ENCODE measurements around the gene PCIF1. TPM values are rescaled to one million over a fixed set of nuclear protein-coding genes. Genes with fewer than 3 reads are reported as not detected.
A peak's percentile ranks its signal among the peaks of the same experiment; 100 is the strongest.

PCIF1 gene
- total RNA-seq, 1 donor from 2014 or later = 13.0 TPM

DNA sequence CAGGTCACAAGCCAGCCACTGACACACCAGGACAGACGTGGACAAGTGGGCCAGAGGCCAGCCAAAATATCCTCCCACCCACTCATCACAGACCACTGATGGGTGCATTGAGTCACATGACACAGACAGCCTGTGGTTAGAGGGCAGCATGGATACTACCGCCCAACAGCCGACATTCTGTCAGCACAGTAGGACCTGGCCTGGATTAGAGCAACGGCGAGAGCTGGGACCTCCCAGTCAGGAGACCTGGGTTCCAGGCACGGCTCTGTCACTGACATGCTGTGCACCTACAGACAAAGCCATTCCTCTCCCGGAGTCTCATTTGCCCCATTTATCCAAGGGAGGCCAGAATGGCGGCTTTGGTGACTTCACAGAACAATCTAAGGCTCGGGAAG, 29.5 kb downstream of the PCIF1 start:
- H3K9me3 ChIP-seq (ENCODE audit: insufficient read depth, low read depth, low read length) = no peaks in the 10 kb centered on the region
- Mint-ChIP-seq H3K4me1 (ENCODE audit: low read depth, unreplicated experiment) (no peaks in the 10 kb centered on the region), H3K36me3 (ENCODE audit: low read depth, unreplicated experiment) (peaks cover 15% of the 10 kb centered on the region), H3K27ac (ENCODE audit: unreplicated experiment) (no peak overlapping the region), H3K4me3 (ENCODE audit: unreplicated experiment) (no peak overlapping the region), H3K27me3 (ENCODE audit: low read depth, unreplicated experiment) (no peaks in the 10 kb centered on the region), H3K9me3 (ENCODE audit: unreplicated experiment) (no peaks in the 10 kb centered on the region)
- H3K36me3 ChIP-seq (ENCODE audit: insufficient read depth, low read length) = peaks cover 68% of the 10 kb centered on the region
- no peak for FAIRE-seq
- DNase-seq (ENCODE audit: low read depth) = no peak
- TF ChIP-seq, protein P1, sequence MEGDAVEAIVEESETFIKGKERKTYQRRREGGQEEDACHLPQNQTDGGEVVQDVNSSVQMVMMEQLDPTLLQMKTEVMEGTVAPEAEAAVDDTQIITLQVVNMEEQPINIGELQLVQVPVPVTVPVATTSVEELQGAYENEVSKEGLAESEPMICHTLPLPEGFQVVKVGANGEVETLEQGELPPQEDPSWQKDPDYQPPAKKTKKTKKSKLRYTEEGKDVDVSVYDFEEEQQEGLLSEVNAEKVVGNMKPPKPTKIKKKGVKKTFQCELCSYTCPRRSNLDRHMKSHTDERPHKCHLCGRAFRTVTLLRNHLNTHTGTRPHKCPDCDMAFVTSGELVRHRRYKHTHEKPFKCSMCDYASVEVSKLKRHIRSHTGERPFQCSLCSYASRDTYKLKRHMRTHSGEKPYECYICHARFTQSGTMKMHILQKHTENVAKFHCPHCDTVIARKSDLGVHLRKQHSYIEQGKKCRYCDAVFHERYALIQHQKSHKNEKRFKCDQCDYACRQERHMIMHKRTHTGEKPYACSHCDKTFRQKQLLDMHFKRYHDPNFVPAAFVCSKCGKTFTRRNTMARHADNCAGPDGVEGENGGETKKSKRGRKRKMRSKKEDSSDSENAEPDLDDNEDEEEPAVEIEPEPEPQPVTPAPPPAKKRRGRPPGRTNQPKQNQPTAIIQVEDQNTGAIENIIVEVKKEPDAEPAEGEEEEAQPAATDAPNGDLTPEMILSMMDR (IDR thresholded peaks at IDR 0.05; ENCODE audit: insufficient read depth, low read depth, low read length) = no peak
- TF ChIP-seq EZH2 (IDR thresholded peaks at IDR 0.05; ENCODE audit: insufficient read depth, low read length) = no peak
- no peak overlapping the region for H3K27ac ChIP-seq (ENCODE audit: low read depth, low read length)
- H3K27me3 ChIP-seq (ENCODE audit: insufficient read depth, low read length) = no peaks in the 10 kb centered on the region
- no peak overlapping the region for H3K4me3 ChIP-seq (ENCODE audit: insufficient read depth, low read depth, low read length)
- peaks cover 18% of the 10 kb centered on the region for H3K79me2 ChIP-seq (ENCODE audit: insufficient read depth, low read length)
- peaks cover 12% of the 10 kb centered on the region for H3K4me1 ChIP-seq (ENCODE audit: insufficient read depth, low read length)
- no peak overlapping the region for H3K4me2 ChIP-seq (ENCODE audit: low read length)
- H3K9ac ChIP-seq (ENCODE audit: low read length) = no peak overlapping the region
- H2AFZ ChIP-seq (ENCODE audit: low read depth, low read length) = no peak overlapping the region
- peaks cover 44% of the 10 kb centered on the region for H4K20me1 ChIP-seq (ENCODE audit: insufficient read depth, low read length)

DNA sequence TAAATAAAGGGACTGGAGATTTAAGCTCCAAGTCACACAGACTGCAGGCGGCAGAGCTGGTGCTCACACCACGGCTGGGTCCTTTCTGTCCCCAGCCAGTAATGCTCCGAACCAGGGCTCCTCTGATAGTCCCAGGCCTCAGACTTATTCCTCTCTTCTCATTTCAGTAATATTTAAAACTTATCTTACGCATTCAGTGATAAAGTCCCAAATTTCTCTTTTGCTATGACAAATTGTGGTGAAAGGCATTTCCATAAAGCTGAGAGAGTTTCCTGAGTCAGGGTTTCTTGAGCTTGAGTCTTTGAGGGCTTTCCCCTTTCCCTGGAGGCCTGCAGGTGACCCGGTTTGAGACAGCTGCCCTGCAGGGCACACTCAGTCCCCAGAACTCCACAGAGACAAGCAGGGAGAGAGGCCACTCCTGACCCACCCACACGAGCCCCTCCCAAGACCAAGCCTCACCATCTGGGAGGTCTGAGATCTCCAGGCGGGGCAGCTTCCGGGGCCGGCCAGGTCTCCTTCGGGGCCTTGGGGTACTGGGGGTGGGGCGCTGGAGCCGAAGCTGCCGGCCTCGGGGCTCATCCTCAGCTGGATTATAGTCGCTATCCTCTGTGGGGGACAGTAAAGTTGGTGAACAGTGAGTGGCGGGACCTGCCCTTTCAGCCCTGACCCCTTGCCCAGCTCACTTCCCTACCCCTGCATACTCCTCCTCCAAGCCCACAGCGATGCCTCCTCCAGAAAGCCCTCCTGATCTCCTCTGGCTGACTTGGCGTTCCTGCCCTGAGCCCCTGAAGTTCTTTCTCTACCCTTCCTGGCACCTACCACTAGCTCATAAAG, 30.9 kb downstream of the PCIF1 start:
- H3K27ac ChIP-seq (ENCODE audit: low read depth, low read length) = no peak overlapping the region
- H3K79me2 ChIP-seq (ENCODE audit: insufficient read depth, low read length) = peaks cover 30% of the 10 kb centered on the region
- Mint-ChIP-seq H3K4me3 (ENCODE audit: unreplicated experiment) (no peak overlapping the region), H3K27me3 (ENCODE audit: low read depth, unreplicated experiment) (no peaks in the 10 kb centered on the region), H3K27ac (ENCODE audit: unreplicated experiment) (peak overlapping the region; percentile 26), H3K9me3 (ENCODE audit: unreplicated experiment) (no peaks in the 10 kb centered on the region), H3K36me3 (ENCODE audit: low read depth, unreplicated experiment) (peaks cover 5% of the 10 kb centered on the region), H3K4me1 (ENCODE audit: low read depth, unreplicated experiment) (peaks cover 8% of the 10 kb centered on the region)
- no peak overlapping the region for H3K4me3 ChIP-seq (ENCODE audit: insufficient read depth, low read depth, low read length)
- no peak for FAIRE-seq
- DNase-seq (ENCODE audit: low read depth) = no peak
- H3K36me3 ChIP-seq (ENCODE audit: insufficient read depth, low read length) = peaks cover 61% of the 10 kb centered on the region
- H3K4me2 ChIP-seq (ENCODE audit: low read length) = no peak overlapping the region
- H3K27me3 ChIP-seq (ENCODE audit: insufficient read depth, low read length) = no peaks in the 10 kb centered on the region
- peaks cover 26% of the 10 kb centered on the region for H3K4me1 ChIP-seq (ENCODE audit: insufficient read depth, low read length)
- H3K9ac ChIP-seq (ENCODE audit: low read length) = no peak overlapping the region
- H4K20me1 ChIP-seq (ENCODE audit: insufficient read depth, low read length) = peaks cover 56% of the 10 kb centered on the region
- no peak overlapping the region for H2AFZ ChIP-seq (ENCODE audit: low read depth, low read length)
- no peak for TF ChIP-seq EZH2 (IDR thresholded peaks at IDR 0.05; ENCODE audit: insufficient read depth, low read length)
- TF ChIP-seq, protein P1 (IDR thresholded peaks at IDR 0.05; ENCODE audit: insufficient read depth, low read depth, low read length) = no peak
- no peaks in the 10 kb centered on the region for H3K9me3 ChIP-seq (ENCODE audit: insufficient read depth, low read depth, low read length)

- H3K4me3 Mint-ChIP-seq (ENCODE audit: unreplicated experiment) = no peak overlapping the region
- no peak overlapping the region for H3K4me2 ChIP-seq (ENCODE audit: low read length)
- H3K36me3 Mint-ChIP-seq (ENCODE audit: low read depth, unreplicated experiment) = peaks cover 5% of the 10 kb centered on the region
- no peak overlapping the region for H3K27ac Mint-ChIP-seq (ENCODE audit: unreplicated experiment)
- H3K27ac ChIP-seq (ENCODE audit: low read depth, low read length) = peak overlapping the region; percentile 100
- peaks cover 46% of the 10 kb centered on the region for H4K20me1 ChIP-seq (ENCODE audit: insufficient read depth, low read length)
- no peak overlapping the region for H3K4me3 ChIP-seq (ENCODE audit: insufficient read depth, low read depth, low read length)
- peaks cover 11% of the 10 kb centered on the region for H3K4me1 Mint-ChIP-seq (ENCODE audit: low read depth, unreplicated experiment)
- H3K9me3 ChIP-seq (ENCODE audit: insufficient read depth, low read depth, low read length) = no peaks in the 10 kb centered on the region
- no peaks in the 10 kb centered on the region for H3K9me3 Mint-ChIP-seq (ENCODE audit: unreplicated experiment)
- FAIRE-seq = no peak
- TF ChIP-seq, protein P1 (IDR thresholded peaks at IDR 0.05; ENCODE audit: insufficient read depth, low read depth, low read length) = no peak
- no peak for TF ChIP-seq EZH2 (IDR thresholded peaks at IDR 0.05; ENCODE audit: insufficient read depth, low read length)
- H3K4me1 ChIP-seq (ENCODE audit: insufficient read depth, low read length) = peaks cover 35% of the 10 kb centered on the region
- no peaks in the 10 kb centered on the region for H3K27me3 ChIP-seq (ENCODE audit: insufficient read depth, low read length)
- H2AFZ ChIP-seq (ENCODE audit: low read depth, low read length) = no peak overlapping the region
- no peak for DNase-seq (ENCODE audit: low read depth)
- no peak overlapping the region for H3K9ac ChIP-seq (ENCODE audit: low read length)
- H3K27me3 Mint-ChIP-seq (ENCODE audit: low read depth, unreplicated experiment) = no peaks in the 10 kb centered on the region
- H3K36me3 ChIP-seq (ENCODE audit: insufficient read depth, low read length) = peaks cover 44% of the 10 kb centered on the region
- peaks cover 43% of the 10 kb centered on the region for H3K79me2 ChIP-seq (ENCODE audit: insufficient read depth, low read length)
These were observed 33.1 kb downstream of the PCIF1 start for GRCh38 chr20:45967551-45968080.

Measured in astrocyte (in vitro differentiated cells and primary cell).